ENCODE data around the gene MAN1A2.
"Not testable (repeated sequence)": the region's sequence is repeated elsewhere in the genome, so short reads cannot be mapped to it uniquely, and the experiment has no call there.

MAN1A2 gene

GRCh38 chr1:117501281-117501680 is 134.0 kb downstream of the MAN1A2 start:
- DNase-seq: no peak

- DNase-seq: peak; percentile 69
Observed at GRCh38 chr1:117511273-117511672, 144.0 kb downstream of the MAN1A2 start.

- DNase-seq: peak; percentile 18
Observed at GRCh38 chr1:117512728-117513321, 145.6 kb downstream of the MAN1A2 start.

GRCh38 chr1:117523111-117523510 is 155.9 kb downstream of the MAN1A2 start:
- DNase-seq: no peak

- DNase-seq: no peak
Observed at GRCh38 chr1:117527074-117527473, 159.8 kb downstream of the MAN1A2 start.

GRCh38 chr1:117527566-117528102 is 160.4 kb downstream of the MAN1A2 start:
- no peak for DNase-seq

GRCh38 chr1:117529683-117530082 is 162.4 kb downstream of the MAN1A2 start:
- no peak for DNase-seq

GRCh38 chr1:117531222-117531621 is 164.0 kb downstream of the MAN1A2 start:
- DNase-seq: no peak

GRCh38 chr1:117534995-117535467 is 167.8 kb downstream of the MAN1A2 start:
- DNase-seq: peak; percentile 86

GRCh38 chr1:117535821-117536220 is 168.6 kb downstream of the MAN1A2 start:
- DNase-seq: no peak

- DNase-seq: peak; percentile 58
Observed at GRCh38 chr1:117537291-117537920, 170.2 kb downstream of the MAN1A2 start.

- DNase-seq: no peak
Observed at GRCh38 chr1:117540532-117540931, 173.3 kb downstream of the MAN1A2 start.

GRCh38 chr1:117541003-117541402 is 173.8 kb downstream of the MAN1A2 start:
- DNase-seq: no peak

GRCh38 chr1:117541585-117541984 is 174.3 kb downstream of the MAN1A2 start:
- DNase-seq: no peak

GRCh38 chr1:117544509-117545109 is 177.4 kb downstream of the MAN1A2 start:
- peak; percentile 53 for DNase-seq

GRCh38 chr1:117546467-117546866 is 179.2 kb downstream of the MAN1A2 start:
- DNase-seq: no peak

GRCh38 chr1:117553471-117553870 is 186.2 kb downstream of the MAN1A2 start:
- DNase-seq: no peak

GRCh38 chr1:117555806-117556205 is 188.6 kb downstream of the MAN1A2 start:
- DNase-seq: no peak

- DNase-seq: no peak
Observed at GRCh38 chr1:117556341-117556740, 189.1 kb downstream of the MAN1A2 start.

- DNase-seq: no peak
Observed at GRCh38 chr1:117556976-117557375, 189.7 kb downstream of the MAN1A2 start.

- DNase-seq: not testable (repeated sequence)
Observed at GRCh38 chr1:117558451-117558850, 191.2 kb downstream of the MAN1A2 start.

GRCh38 chr1:117559139-117559538 is 191.9 kb downstream of the MAN1A2 start:
- DNase-seq: no peak

GRCh38 chr1:117559985-117560384 is 192.7 kb downstream of the MAN1A2 start:
- DNase-seq: no peak

- DNase-seq: no peak
Observed at GRCh38 chr1:117561071-117561470, 193.8 kb downstream of the MAN1A2 start.
